H9 (cell line): ENCODE measurements around the gene HNRNPH2. TPM values are rescaled to one million over a fixed set of nuclear protein-coding genes. Genes with fewer than 3 reads are reported as not detected.

Experiments
- DNase-seq: peaks from one replicate; pipeline ENCODE4 v3.0.0-alpha.2; 2017
- H2AFZ ChIP-seq: one replicate; pipeline ENCODE4 v1.6.1; 2013; ENCODE audit warnings: mild to moderate bottlenecking, low read length, control low read depth, moderate library complexity
- H2AK5ac ChIP-seq: 2 replicates; pipeline ENCODE4 v1.6.1; 2013; ENCODE audit warnings: low read length, control low read depth, mixed read lengths; ENCODE audit not compliant: insufficient read length
- H2BK120ac ChIP-seq: one replicate; pipeline ENCODE4 v1.6.1; 2013; ENCODE audit warnings: low read depth, mild to moderate bottlenecking, low read length, control low read depth, inconsistent platforms; ENCODE audit not compliant: poor library complexity, severe bottlenecking
- H2BK12ac ChIP-seq: 2 replicates; pipeline ENCODE4 v1.6.1; 2013; ENCODE audit warnings: low read length, control low read depth, mixed read lengths, low read depth; ENCODE audit not compliant: insufficient read length
- H2BK15ac ChIP-seq: 2 replicates; pipeline ENCODE4 v1.6.1; 2013; ENCODE audit warnings: low read depth, low read length, control low read depth
- H2BK20ac ChIP-seq: one replicate; pipeline ENCODE4 v1.6.1; 2013; ENCODE audit warnings: low read depth, mild to moderate bottlenecking, low read length, control low read depth, inconsistent platforms; ENCODE audit not compliant: poor library complexity, severe bottlenecking
- H2BK5ac ChIP-seq: 2 replicates; pipeline ENCODE4 v1.6.1; 2013; ENCODE audit warnings: low read length, control low read depth, mixed read lengths; ENCODE audit not compliant: insufficient read length
- H3K14ac ChIP-seq: 2 replicates; pipeline ENCODE4 v1.6.1; 2013; ENCODE audit warnings: low read length, control low read depth; ENCODE audit not compliant: insufficient read depth
- H3K18ac ChIP-seq: 2 replicates; pipeline ENCODE4 v1.6.1; 2013; ENCODE audit warnings: low read depth, mild to moderate bottlenecking, mixed read lengths, low read length, control low read depth; ENCODE audit not compliant: insufficient read length
- H3K23ac ChIP-seq: 2 replicates; pipeline ENCODE4 v1.6.1; 2013; ENCODE audit warnings: low read length, control low read depth, mixed read lengths, low read depth; ENCODE audit not compliant: insufficient read length
- H3K23me2 ChIP-seq: 2 replicates; pipeline ENCODE4 v1.6.1; 2013; ENCODE audit warnings: low read depth, mild to moderate bottlenecking, mixed read lengths, low read length, control low read depth; ENCODE audit not compliant: insufficient read length, poor library complexity, severe bottlenecking
- H3K27ac ChIP-seq: 2 replicates; pipeline ENCODE4 v1.5.1; 2013; ENCODE audit warnings: low read length, control low read depth, mixed read lengths, low read depth; ENCODE audit not compliant: insufficient read length
- H3K27me3 ChIP-seq: 2 replicates; pipeline ENCODE4 v1.6.1; 2013; ENCODE audit warnings: low read length, control low read depth, inconsistent platforms; ENCODE audit not compliant: insufficient read depth
- H3K4ac ChIP-seq: 2 replicates; pipeline ENCODE4 v1.6.1; 2013; ENCODE audit warnings: low read depth, mild to moderate bottlenecking, control low read depth, inconsistent platforms, low read length, moderate library complexity
- H3K4me1 ChIP-seq: 2 replicates; pipeline ENCODE4 v1.6.1; 2013; ENCODE audit warnings: low read length, control low read depth, inconsistent platforms; ENCODE audit not compliant: insufficient read depth
- H3K4me2 ChIP-seq: 2 replicates; pipeline ENCODE4 v1.6.1; 2013; ENCODE audit warnings: low read length, control low read depth, mixed read lengths; ENCODE audit not compliant: insufficient read length, insufficient read depth
- H3K56ac ChIP-seq: 2 replicates; pipeline ENCODE4 v1.6.1; 2013; ENCODE audit warnings: low read depth, mild to moderate bottlenecking, mixed read lengths, low read length, control low read depth; ENCODE audit not compliant: insufficient read length
- H3K79me1 ChIP-seq: 2 replicates; pipeline ENCODE4 v1.6.1; 2013; ENCODE audit warnings: low read depth, mild to moderate bottlenecking, moderate library complexity, low read length, control low read depth, inconsistent platforms; ENCODE audit not compliant: insufficient read depth, poor library complexity, severe bottlenecking
- H3K79me2 ChIP-seq: 2 replicates; pipeline ENCODE4 v1.6.1; 2013; ENCODE audit warnings: low read length, control low read depth, inconsistent platforms; ENCODE audit not compliant: insufficient read depth
- H3K9ac ChIP-seq: 2 replicates; pipeline ENCODE4 v1.6.1; 2013; ENCODE audit warnings: low read length, control low read depth, mixed read lengths; ENCODE audit not compliant: insufficient read length; ENCODE audit errors: extremely low read depth
- H3K9me3 ChIP-seq: one replicate; pipeline ENCODE4 v1.6.1; 2013; ENCODE audit warnings: low read depth, low read length, inconsistent platforms; ENCODE audit not compliant: control insufficient read depth
- H3T11ph ChIP-seq: one replicate; pipeline ENCODE4 v1.6.1; 2013; ENCODE audit warnings: mild to moderate bottlenecking, low read length, control low read depth, inconsistent platforms
- H4K20me1 ChIP-seq: one replicate; pipeline ENCODE4 v1.6.1; 2013; ENCODE audit not compliant: control insufficient read depth, insufficient read length, insufficient read depth
- H4K5ac ChIP-seq: 2 replicates; pipeline ENCODE4 v1.6.1; 2013; ENCODE audit warnings: low read depth, mild to moderate bottlenecking, mixed read lengths, low read length, control low read depth; ENCODE audit not compliant: insufficient read length
- H4K8ac ChIP-seq: replicated peaks from 2 replicates; pipeline ENCODE4 v1.6.1; 2013; ENCODE audit warnings: low read length, control low read depth, mixed read lengths, low read depth; ENCODE audit not compliant: insufficient read length
- H4K91ac ChIP-seq: 2 replicates; pipeline ENCODE4 v1.6.1; 2013; ENCODE audit warnings: low read depth, mild to moderate bottlenecking, moderate library complexity, mixed read lengths, low read length, control low read depth; ENCODE audit not compliant: insufficient read length
- H3K27ac Mint-ChIP-seq, 3 experiments: 2 replicates in 2 of 3; 3 replicates in 1 of 3; pipeline ENCODE4 v1.8.0; 2020 to 2021; ENCODE audit warnings: mixed read lengths in 3 of 3, mild to moderate bottlenecking in 1 of 3, moderate library complexity in 1 of 3
- H3K27me3 Mint-ChIP-seq: 2 replicates; pipeline ENCODE4 v1.8.0; 2021; ENCODE audit warnings: low read depth, mild to moderate bottlenecking, moderate library complexity, mixed read lengths
- H3K36me3 Mint-ChIP-seq, 3 experiments: 2 replicates in 2 of 3; 3 replicates in 1 of 3; pipeline ENCODE4 v1.8.0; 2020 to 2021; ENCODE audit warnings: low read depth in 3 of 3, mixed read lengths in 3 of 3; ENCODE audit not compliant: insufficient read depth in 1 of 3
- H3K4me1 Mint-ChIP-seq, 2 experiments: 2 replicates each; pipeline ENCODE4 v1.8.0; 2020; ENCODE audit warnings: mixed read lengths in 2 of 2
- H3K4me3 Mint-ChIP-seq, 2 experiments: 2 replicates in 1 of 2; 3 replicates in 1 of 2; pipeline ENCODE4 v1.8.0; 2020 to 2021; ENCODE audit warnings: mild to moderate bottlenecking in 2 of 2, mixed read lengths in 2 of 2, moderate library complexity in 1 of 2
- H3K9me3 Mint-ChIP-seq, 2 experiments: 2 replicates in 1 of 2; 3 replicates in 1 of 2; pipeline ENCODE4 v1.8.0; 2020; ENCODE audit warnings: mild to moderate bottlenecking in 2 of 2, mixed read lengths in 2 of 2, moderate library complexity in 1 of 2
- WGBS: extraction: QIAGEN DNeasy Blood & Tissue Kit; methylation state at CpG from one replicate; pipeline ENCODE4 v1.1.7; 2013; ENCODE audit warnings: missing lambda C conversion rate, low lambda C conversion rate, mixed read lengths; ENCODE audit not compliant: insufficient read length; ENCODE audit errors: extremely low coverage; 5-methylcytosine and 5-hydroxymethylcytosine counted together
- total RNA-seq: library from RNA; stranded (reverse); gene quantifications from 2 replicates; pipeline ENCODE4 v1.2.1, GENCODE V29; 2021
- TF ChIP-seq, protein P1 (sequence below): fragments of 200-600 bp; sonication (generic); conservative IDR thresholded peaks from 3 replicates; pipeline ENCODE4 v1.8.0; 2021; ENCODE audit warnings: antibody characterized with exemption, mild to moderate bottlenecking

The HNRNPH2 gene
- total RNA-seq, 1 experiment from 2014 or later, result 60.2 TPM

DNA sequence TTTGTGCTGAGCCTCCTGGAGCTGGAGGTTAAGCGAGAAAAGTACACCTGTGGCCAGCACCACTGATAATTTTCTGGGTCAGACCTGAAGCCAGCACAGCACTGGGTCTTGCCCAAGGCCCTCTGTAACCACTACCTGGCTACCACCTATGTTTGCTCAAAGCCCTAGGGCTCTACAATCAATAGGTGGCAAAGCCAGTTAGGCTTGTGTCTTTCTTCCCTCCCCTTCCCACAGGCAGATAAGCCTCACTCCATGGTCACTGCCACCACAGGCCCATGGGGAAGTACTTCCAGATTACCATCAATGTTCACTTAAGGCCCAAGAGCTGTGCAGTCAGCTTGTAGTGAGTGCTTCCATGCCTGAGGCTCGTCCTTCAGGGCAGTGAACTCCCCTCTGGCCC lies 42.1 kb downstream of the HNRNPH2 start:
- DNase-seq, result no peak
- no peak overlapping the region for H3K4ac ChIP-seq
- Mint-ChIP-seq H3K4me3 (no peak overlapping the region), H3K4me1 (no peaks in the 10 kb centered on the region), H3K27me3 (no peaks in the 10 kb centered on the region), H3K36me3 (peaks cover 2 to 29% (median 18%) of the 10 kb centered on the region in 3 experiments), H3K9me3 (peaks cover 54 to 57% of the 10 kb centered on the region in 2 experiments), H3K27ac (0 out of 7 replicates have a peak overlapping the region, but pooled peaks of 1 of the 3 experiments have one; percentile 28)
- H3K27ac ChIP-seq, result no peak overlapping the region
- H2BK20ac ChIP-seq, result no peak overlapping the region
- H2AFZ ChIP-seq, result no peak overlapping the region
- no peak overlapping the region for H2BK12ac ChIP-seq
- H3T11ph ChIP-seq, result no peak overlapping the region
- no peaks in the 10 kb centered on the region for H4K20me1 ChIP-seq
- H3K4me2 ChIP-seq, result no peak overlapping the region
- H2AK5ac ChIP-seq, result no peak overlapping the region
- H2BK15ac ChIP-seq, result no peak overlapping the region
- no CpG with 5 or more reads among the region's 2 CpGs for WGBS
- H3K4me1 ChIP-seq, result no peaks in the 10 kb centered on the region
- H3K9me3 ChIP-seq, result peaks cover 41% of the 10 kb centered on the region
- H3K14ac ChIP-seq, result no peak overlapping the region
- no peak overlapping the region for H3K23ac ChIP-seq
- no peaks in the 10 kb centered on the region for H3K79me2 ChIP-seq
- H4K5ac ChIP-seq, result no peak overlapping the region
- H3K27me3 ChIP-seq, result no peaks in the 10 kb centered on the region
- no peak overlapping the region for H3K56ac ChIP-seq
- H2BK5ac ChIP-seq, result no peak overlapping the region
- no peak overlapping the region for H3K18ac ChIP-seq
- H3K9ac ChIP-seq, result no peak overlapping the region
- TF ChIP-seq, protein P1, sequence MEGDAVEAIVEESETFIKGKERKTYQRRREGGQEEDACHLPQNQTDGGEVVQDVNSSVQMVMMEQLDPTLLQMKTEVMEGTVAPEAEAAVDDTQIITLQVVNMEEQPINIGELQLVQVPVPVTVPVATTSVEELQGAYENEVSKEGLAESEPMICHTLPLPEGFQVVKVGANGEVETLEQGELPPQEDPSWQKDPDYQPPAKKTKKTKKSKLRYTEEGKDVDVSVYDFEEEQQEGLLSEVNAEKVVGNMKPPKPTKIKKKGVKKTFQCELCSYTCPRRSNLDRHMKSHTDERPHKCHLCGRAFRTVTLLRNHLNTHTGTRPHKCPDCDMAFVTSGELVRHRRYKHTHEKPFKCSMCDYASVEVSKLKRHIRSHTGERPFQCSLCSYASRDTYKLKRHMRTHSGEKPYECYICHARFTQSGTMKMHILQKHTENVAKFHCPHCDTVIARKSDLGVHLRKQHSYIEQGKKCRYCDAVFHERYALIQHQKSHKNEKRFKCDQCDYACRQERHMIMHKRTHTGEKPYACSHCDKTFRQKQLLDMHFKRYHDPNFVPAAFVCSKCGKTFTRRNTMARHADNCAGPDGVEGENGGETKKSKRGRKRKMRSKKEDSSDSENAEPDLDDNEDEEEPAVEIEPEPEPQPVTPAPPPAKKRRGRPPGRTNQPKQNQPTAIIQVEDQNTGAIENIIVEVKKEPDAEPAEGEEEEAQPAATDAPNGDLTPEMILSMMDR, result no peak
- H3K23me2 ChIP-seq, result no peaks in the 10 kb centered on the region
- H4K8ac ChIP-seq, result no peak overlapping the region
- H3K79me1 ChIP-seq, result no peaks in the 10 kb centered on the region
- H4K91ac ChIP-seq, result no peak overlapping the region
- H2BK120ac ChIP-seq, result no peak overlapping the region
